Stimulated activated naive CD8-positive, alpha-beta T cell treated with anti-CD3 and anti-CD28 coated beads, Interleukin-15, Interleukin-2, amounts not matched to agents 100 ng/mL and 50 ng/mL, for 24 hours (primary cell): ENCODE measurements around the gene SPTLC2.

Experiments used
- H3K27ac Mint-ChIP-seq: one replicate; pipeline ENCODE4 v1.8.0; 2021; ENCODE audit warnings: mild to moderate bottlenecking, mixed read lengths
- H3K27me3 Mint-ChIP-seq: one replicate; pipeline ENCODE4 v1.8.0; 2021; ENCODE audit warnings: mixed read lengths
- H3K36me3 Mint-ChIP-seq: one replicate; pipeline ENCODE4 v1.8.0; 2021; ENCODE audit warnings: low read depth, mixed read lengths
- H3K4me1 Mint-ChIP-seq: one replicate; pipeline ENCODE4 v1.8.0; 2021; ENCODE audit warnings: low read depth, mixed read lengths
- H3K4me3 Mint-ChIP-seq: one replicate; pipeline ENCODE4 v1.8.0; 2021; ENCODE audit warnings: mild to moderate bottlenecking, mixed read lengths
- H3K9me3 Mint-ChIP-seq: one replicate; pipeline ENCODE4 v1.8.0; 2021; ENCODE audit warnings: mixed read lengths

Gene SPTLC2

GRCh38 chr14:77498984-77499527, 117.4 kb downstream of the SPTLC2 start:
- Mint-ChIP-seq H3K4me3 (peak overlapping the region; percentile 70), H3K27ac (no peak overlapping the region), H3K9me3 (peaks cover 5% of the 10 kb centered on the region), H3K27me3 (peaks cover 37% of the 10 kb centered on the region), H3K36me3 (peaks cover 6% of the 10 kb centered on the region), H3K4me1 (peaks cover 4% of the 10 kb centered on the region)

- Mint-ChIP-seq H3K4me3 (peak within 1 kb of the TSS; percentile 70), H3K27ac (peak within 1 kb of the TSS; percentile 31), H3K9me3 (peaks cover 4% of the 10 kb centered on the region), H3K27me3 (peaks cover 37% of the 10 kb centered on the region), H3K4me1 (peaks cover 4% of the 10 kb centered on the region), H3K36me3 (peaks cover 5% of the 10 kb centered on the region)
Observed at GRCh38 chr14:77498120-77498979, 118.1 kb downstream of the SPTLC2 start, which contains the start of gene ISM2. ISM2 (minus strand) TSS chr14:77498816; CDS start chr14:77498793, 23 bp downstream.

- no peaks in the 10 kb centered on the region for H3K9me3 Mint-ChIP-seq
- no peak overlapping the region for H3K27ac Mint-ChIP-seq
- H3K36me3 Mint-ChIP-seq: no peaks in the 10 kb centered on the region
- H3K4me1 Mint-ChIP-seq: peaks cover 4% of the 10 kb centered on the region
- H3K27me3 Mint-ChIP-seq: peaks cover 32% of the 10 kb centered on the region
- H3K4me3 Mint-ChIP-seq: no peak overlapping the region
Observed at GRCh38 chr14:77495334-77495733, 121.1 kb downstream of the SPTLC2 start.

- no peaks in the 10 kb centered on the region for H3K4me1 Mint-ChIP-seq
- H3K4me3 Mint-ChIP-seq: no peak overlapping the region
- H3K9me3 Mint-ChIP-seq: no peaks in the 10 kb centered on the region
- H3K36me3 Mint-ChIP-seq: no peaks in the 10 kb centered on the region
- H3K27me3 Mint-ChIP-seq: peaks cover 5% of the 10 kb centered on the region
- no peak overlapping the region for H3K27ac Mint-ChIP-seq
Observed at GRCh38 chr14:77491056-77491455, 125.4 kb downstream of the SPTLC2 start.

GRCh38 chr14:77490347-77490986, 126.0 kb downstream of the SPTLC2 start:
- no peak overlapping the region for H3K27ac Mint-ChIP-seq
- no peaks in the 10 kb centered on the region for H3K27me3 Mint-ChIP-seq
- H3K36me3 Mint-ChIP-seq: no peaks in the 10 kb centered on the region
- no peak overlapping the region for H3K4me3 Mint-ChIP-seq
- no peaks in the 10 kb centered on the region for H3K9me3 Mint-ChIP-seq
- no peaks in the 10 kb centered on the region for H3K4me1 Mint-ChIP-seq

- Mint-ChIP-seq H3K9me3 (no peaks in the 10 kb centered on the region), H3K36me3 (no peaks in the 10 kb centered on the region), H3K27ac (no peak overlapping the region), H3K4me1 (no peaks in the 10 kb centered on the region), H3K4me3 (no peak overlapping the region), H3K27me3 (no peaks in the 10 kb centered on the region)
Observed at GRCh38 chr14:77489041-77489440, 127.4 kb downstream of the SPTLC2 start.

- H3K27me3 Mint-ChIP-seq: no peaks in the 10 kb centered on the region
Observed at GRCh38 chr14:77488558-77488957, 127.9 kb downstream of the SPTLC2 start.

GRCh38 chr14:77485901-77486678, 130.3 kb downstream of the SPTLC2 start:
- H3K4me1 Mint-ChIP-seq: no peaks in the 10 kb centered on the region
- no peaks in the 10 kb centered on the region for H3K9me3 Mint-ChIP-seq
- H3K27ac Mint-ChIP-seq: no peak overlapping the region
- H3K4me3 Mint-ChIP-seq: no peak overlapping the region
- H3K36me3 Mint-ChIP-seq: no peaks in the 10 kb centered on the region
- no peaks in the 10 kb centered on the region for H3K27me3 Mint-ChIP-seq

More at GRCh38 chr14:77488558-77488957, 127.9 kb downstream of the SPTLC2 start:
- Mint-ChIP-seq H3K27ac (no peak overlapping the region), H3K4me3 (no peak overlapping the region), H3K36me3 (no peaks in the 10 kb centered on the region), H3K4me1 (no peaks in the 10 kb centered on the region), H3K9me3 (no peaks in the 10 kb centered on the region)

- H3K9me3 Mint-ChIP-seq: no peaks in the 10 kb centered on the region
- H3K27ac Mint-ChIP-seq: no peak overlapping the region
- no peaks in the 10 kb centered on the region for H3K36me3 Mint-ChIP-seq
- no peaks in the 10 kb centered on the region for H3K4me1 Mint-ChIP-seq
- no peak overlapping the region for H3K4me3 Mint-ChIP-seq
- H3K27me3 Mint-ChIP-seq: no peaks in the 10 kb centered on the region
Observed at GRCh38 chr14:77485256-77485655, 131.2 kb downstream of the SPTLC2 start.

- Mint-ChIP-seq H3K9me3 (no peaks in the 10 kb centered on the region), H3K27me3 (no peaks in the 10 kb centered on the region), H3K27ac (no peak overlapping the region), H3K4me3 (no peak overlapping the region), H3K36me3 (no peaks in the 10 kb centered on the region), H3K4me1 (no peaks in the 10 kb centered on the region)
Observed at GRCh38 chr14:77482422-77482821, 134.0 kb downstream of the SPTLC2 start.

GRCh38 chr14:77478796-77479195, 137.6 kb downstream of the SPTLC2 start:
- H3K4me3 Mint-ChIP-seq: no peak overlapping the region
- H3K36me3 Mint-ChIP-seq: no peaks in the 10 kb centered on the region
- no peaks in the 10 kb centered on the region for H3K9me3 Mint-ChIP-seq
- H3K27ac Mint-ChIP-seq: no peak overlapping the region
- H3K4me1 Mint-ChIP-seq: no peaks in the 10 kb centered on the region
- H3K27me3 Mint-ChIP-seq: no peaks in the 10 kb centered on the region

- no peak overlapping the region for H3K4me3 Mint-ChIP-seq
- H3K27me3 Mint-ChIP-seq: no peaks in the 10 kb centered on the region
- no peaks in the 10 kb centered on the region for H3K36me3 Mint-ChIP-seq
- H3K9me3 Mint-ChIP-seq: no peaks in the 10 kb centered on the region
- no peak overlapping the region for H3K27ac Mint-ChIP-seq
- H3K4me1 Mint-ChIP-seq: no peaks in the 10 kb centered on the region
Observed at GRCh38 chr14:77478029-77478428, 138.4 kb downstream of the SPTLC2 start.

- no peaks in the 10 kb centered on the region for H3K27me3 Mint-ChIP-seq
- H3K4me3 Mint-ChIP-seq: no peak overlapping the region
- no peak overlapping the region for H3K27ac Mint-ChIP-seq
- H3K4me1 Mint-ChIP-seq: no peaks in the 10 kb centered on the region
- no peaks in the 10 kb centered on the region for H3K9me3 Mint-ChIP-seq
- no peaks in the 10 kb centered on the region for H3K36me3 Mint-ChIP-seq
Observed at GRCh38 chr14:77475432-77476115, 140.9 kb downstream of the SPTLC2 start.

- Mint-ChIP-seq H3K36me3 (peaks cover 2% of the 10 kb centered on the region), H3K4me1 (no peaks in the 10 kb centered on the region), H3K27me3 (no peaks in the 10 kb centered on the region), H3K9me3 (no peaks in the 10 kb centered on the region), H3K27ac (peak overlapping the region; percentile 34), H3K4me3 (no peak overlapping the region)
Observed at GRCh38 chr14:77474479-77475177, 141.8 kb downstream of the SPTLC2 start.
